ENCODE results near the gene PLCL1. TPM values are rescaled to one million over a fixed set of nuclear protein-coding genes. Genes with fewer than 3 reads are reported as not detected.

PLCL1 gene
- polyA plus RNA-seq, 3 donors, result 0.69 to 1.4 (median 0.79) TPM

- Histone ChIP-seq H3K9ac (ENCODE audit: insufficient read depth, low read length, poor library complexity, severe bottlenecking) (no peak overlapping the region), H3K4me2 (replicated peaks; ENCODE audit: extremely low read depth, low read length, poor library complexity, severe bottlenecking) (no peak overlapping the region), H4K20me1 (ENCODE audit: insufficient read depth, low read length) (no peaks in the 10 kb centered on the region), H3K79me2 (ENCODE audit: insufficient read depth, low read length) (no peaks in the 10 kb centered on the region), H3K4me1 (ENCODE audit: control insufficient read depth in 1 of 2, insufficient read depth in 2 of 2, low read length in 2 of 2) (no peaks in the 10 kb centered on the region), H3K27ac (ENCODE audit: low read depth in 1 of 2, low read length in 2 of 2) (no peak overlapping the region), H3K36me3 (replicated peaks in 1 of 2; ENCODE audit: control insufficient read depth in 1 of 2, insufficient read depth in 2 of 2, low read length in 2 of 2) (no peaks in the 10 kb centered on the region), H3K4me3 (replicated peaks in 1 of 3; ENCODE audit: low read depth in 2 of 3, low read length in 3 of 3) (no peak overlapping the region), H2AFZ (ENCODE audit: insufficient read depth, low read depth, low read length, poor library complexity, severe bottlenecking) (no peak overlapping the region), H3K27me3 (ENCODE audit: control insufficient read depth in 2 of 2, insufficient read depth in 2 of 2, low read length in 2 of 2) (no peaks in the 10 kb centered on the region), H3K9me3 (replicated peaks in 1 of 2; ENCODE audit: control insufficient read depth in 1 of 2, insufficient read depth in 1 of 2, low read length in 2 of 2) (peaks cover 9 to 14% of the 10 kb centered on the region in 2 donors)
- intact Hi-C loops (cut with micrococcal nuclease), result no loop called here
- no peak for DNase-seq
- H3K9me3 Mint-ChIP-seq, result peaks cover 8 to 20% (median 13%) of the 10 kb centered on the region in 7 donors
- no peak for TF ChIP-seq CTCF (IDR thresholded peaks at IDR 0.05)
- no peaks in the 10 kb centered on the region for H3K4me1 Mint-ChIP-seq
- H3K36me3 Mint-ChIP-seq, result no peaks in the 10 kb centered on the region
- 80% methylated on average over 1 of the region's 4 CpGs for WGBS (ENCODE audit: insufficient coverage)
- no peak overlapping the region for H3K27ac Mint-ChIP-seq
- H3K27me3 Mint-ChIP-seq (ENCODE audit: low read depth in 3 of 3), result peaks cover 0 to 2% (median 0%) of the 10 kb centered on the region in 3 donors
- H3K4me3 Mint-ChIP-seq, result no peak overlapping the region
These were observed 211.8 kb downstream of the PLCL1 start for GRCh38 chr2:198016243-198016642.

GRCh38 chr2:198017068-198017467 is 212.7 kb downstream of the PLCL1 start:
- peaks cover 0 to 2% (median 1%) of the 10 kb centered on the region in 3 donors for H3K27me3 Mint-ChIP-seq (ENCODE audit: low read depth in 3 of 3)
- H3K9me3 ChIP-seq (replicated peaks in 1 of 2; ENCODE audit: control insufficient read depth in 1 of 2, insufficient read depth in 1 of 2, low read length in 2 of 2), result peaks cover 6 to 8% of the 10 kb centered on the region in 2 donors
- no peak overlapping the region for H2AFZ ChIP-seq (ENCODE audit: insufficient read depth, low read depth, low read length, poor library complexity, severe bottlenecking)
- no peaks in the 10 kb centered on the region for H4K20me1 ChIP-seq (ENCODE audit: insufficient read depth, low read length)
- H3K4me3 ChIP-seq (replicated peaks in 1 of 3; ENCODE audit: low read depth in 2 of 3, low read length in 3 of 3), result no peak overlapping the region
- no peaks in the 10 kb centered on the region for H3K27me3 ChIP-seq (ENCODE audit: control insufficient read depth in 2 of 2, insufficient read depth in 2 of 2, low read length in 2 of 2)
- no peaks in the 10 kb centered on the region for H3K79me2 ChIP-seq (ENCODE audit: insufficient read depth, low read length)
- intact Hi-C loops (cut with micrococcal nuclease), result no loop called here
- no peaks in the 10 kb centered on the region for H3K36me3 Mint-ChIP-seq
- no peak overlapping the region for H3K4me3 Mint-ChIP-seq
- H3K36me3 ChIP-seq (replicated peaks in 1 of 2; ENCODE audit: control insufficient read depth in 1 of 2, insufficient read depth in 2 of 2, low read length in 2 of 2), result no peaks in the 10 kb centered on the region
- no peaks in the 10 kb centered on the region for H3K4me1 Mint-ChIP-seq
- no peak overlapping the region for H3K27ac Mint-ChIP-seq
- peaks cover 5 to 18% (median 10%) of the 10 kb centered on the region in 7 donors for H3K9me3 Mint-ChIP-seq
- no peak overlapping the region for H3K27ac ChIP-seq (ENCODE audit: low read depth in 1 of 2, low read length in 2 of 2)
- no peak overlapping the region for H3K4me2 ChIP-seq (replicated peaks; ENCODE audit: extremely low read depth, low read length, poor library complexity, severe bottlenecking)
- DNase-seq, result no peak
- no peaks in the 10 kb centered on the region for H3K4me1 ChIP-seq (ENCODE audit: control insufficient read depth in 1 of 2, insufficient read depth in 2 of 2, low read length in 2 of 2)
- no peak overlapping the region for H3K9ac ChIP-seq (ENCODE audit: insufficient read depth, low read length, poor library complexity, severe bottlenecking)
- WGBS (ENCODE audit: insufficient coverage), result no CpG with 5 or more reads among the region's 2 CpGs
- TF ChIP-seq CTCF (IDR thresholded peaks at IDR 0.05), result no peak

Measured in CD14-positive monocyte (primary cell).